ENCODE data around the gene TTC34.

DNA sequence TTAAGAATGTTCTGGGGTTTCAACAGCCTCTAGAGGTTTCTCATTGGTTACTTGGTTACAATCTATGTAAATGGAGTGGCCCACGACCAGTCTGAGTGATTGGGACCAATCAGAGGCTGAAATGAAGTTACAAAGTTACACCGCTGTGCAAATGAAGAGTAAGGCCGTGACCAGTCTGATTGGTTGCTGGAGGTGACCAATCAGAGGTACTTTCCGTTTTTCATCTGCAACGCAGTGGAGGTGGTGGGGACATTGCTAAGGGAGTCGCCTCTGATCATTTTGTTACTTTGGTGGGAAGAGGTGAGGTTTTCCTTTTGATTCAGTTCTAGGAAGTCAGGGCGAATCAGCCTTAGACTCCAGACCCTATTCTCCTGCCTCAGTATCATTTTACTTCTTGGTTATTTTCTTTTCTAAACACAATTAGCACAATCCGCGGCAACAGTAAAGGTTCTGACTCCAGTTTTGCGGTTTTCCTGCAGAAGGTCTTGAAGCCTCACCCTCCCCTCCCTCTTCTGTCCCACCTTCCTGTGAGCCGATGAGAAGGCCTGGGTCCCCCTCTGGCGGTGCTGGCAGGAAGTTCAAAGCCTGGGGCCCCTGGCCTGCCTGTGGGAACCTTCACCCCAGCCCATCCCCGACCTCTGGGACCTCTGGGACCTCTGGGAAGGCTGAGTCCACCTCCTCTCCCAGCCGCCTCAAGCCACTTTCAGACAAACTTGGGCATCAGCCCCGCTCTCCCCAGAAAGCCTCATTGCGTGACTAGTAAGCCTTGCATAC lies 38.7 kb upstream of the TTC34 start:
- TF ChIP-seq EZH2phosphoT487 (IDR thresholded peaks at IDR 0.05): no peak
- TF ChIP-seq, protein P1, sequence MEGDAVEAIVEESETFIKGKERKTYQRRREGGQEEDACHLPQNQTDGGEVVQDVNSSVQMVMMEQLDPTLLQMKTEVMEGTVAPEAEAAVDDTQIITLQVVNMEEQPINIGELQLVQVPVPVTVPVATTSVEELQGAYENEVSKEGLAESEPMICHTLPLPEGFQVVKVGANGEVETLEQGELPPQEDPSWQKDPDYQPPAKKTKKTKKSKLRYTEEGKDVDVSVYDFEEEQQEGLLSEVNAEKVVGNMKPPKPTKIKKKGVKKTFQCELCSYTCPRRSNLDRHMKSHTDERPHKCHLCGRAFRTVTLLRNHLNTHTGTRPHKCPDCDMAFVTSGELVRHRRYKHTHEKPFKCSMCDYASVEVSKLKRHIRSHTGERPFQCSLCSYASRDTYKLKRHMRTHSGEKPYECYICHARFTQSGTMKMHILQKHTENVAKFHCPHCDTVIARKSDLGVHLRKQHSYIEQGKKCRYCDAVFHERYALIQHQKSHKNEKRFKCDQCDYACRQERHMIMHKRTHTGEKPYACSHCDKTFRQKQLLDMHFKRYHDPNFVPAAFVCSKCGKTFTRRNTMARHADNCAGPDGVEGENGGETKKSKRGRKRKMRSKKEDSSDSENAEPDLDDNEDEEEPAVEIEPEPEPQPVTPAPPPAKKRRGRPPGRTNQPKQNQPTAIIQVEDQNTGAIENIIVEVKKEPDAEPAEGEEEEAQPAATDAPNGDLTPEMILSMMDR (IDR thresholded peaks at IDR 0.05): no peak

Measured in neural progenitor cell (in vitro differentiated cells).